Thyroid gland (tissue), 4 donors: ENCODE measurements around the gene PSME4. TPM values are rescaled to one million over a fixed set of nuclear protein-coding genes. Genes with fewer than 3 reads are reported as not detected.
"Not testable (repeated sequence)": the region's sequence is repeated elsewhere in the genome, so short reads cannot be mapped to it uniquely, and the experiment has no call there.

Source experiments
- DNase-seq, 2 donors: peaks; one replicate each; pipeline ENCODE4 v3.0.0-alpha.2; 2019
- H3K27ac ChIP-seq, 3 donors: fragments of 200-600 bp; sonication (generic); 1 replicate in 2 of 3; 2 replicates in 1 of 3; pipeline ENCODE4 v1.5.1; 2016 to 2019; ENCODE audit warnings: mild to moderate bottlenecking in 1 of 3, moderate library complexity in 1 of 3
- H3K27me3 ChIP-seq: fragments of 200-600 bp; sonication (generic); one replicate; pipeline ENCODE4 v1.5.1; 2019
- H3K36me3 ChIP-seq, 2 donors: fragments of 200-600 bp; sonication (generic); one replicate each; pipeline ENCODE4 v1.5.1; 2016 to 2019
- H3K4me1 ChIP-seq, 2 donors: fragments of 200-600 bp; sonication (generic); one replicate each; pipeline ENCODE4 v1.5.1; 2017 to 2019
- H3K4me3 ChIP-seq, 3 donors: fragments of 200-600 bp; sonication (generic); replicated peaks in 1 of 3; 1 replicate in 2 of 3; 2 replicates in 1 of 3; pipeline ENCODE4 v1.5.1; 2016; ENCODE audit warnings: mild to moderate bottlenecking in 1 of 3
- H3K9me3 ChIP-seq: fragments of 200-600 bp; sonication (generic); one replicate; pipeline ENCODE4 v1.5.1; 2017
- POLR2A ChIP-seq, 2 donors: fragments of 450-650 bp; IDR thresholded peaks; one replicate each; pipeline ENCODE4 v1.6.1; 2017; ENCODE audit warnings: antibody characterized with exemption in 2 of 2, mild to moderate bottlenecking in 2 of 2, moderate library complexity in 1 of 2
- WGBS, 2 donors: methylation state at CpG; one replicate each; pipeline ENCODE4 v1.1.5; 2017; 5-methylcytosine and 5-hydroxymethylcytosine counted together
- intact Hi-C: fragments of 100-400 bp; cut with DNase I; formaldehyde crosslinking; loops from one replicate; pipeline ENCODE4 v1.15.1; 2023
- total RNA-seq, 4 donors: library from RNA; depleted of rRNA; stranded (reverse); fragments of >200 nt; gene quantifications; one replicate each; pipeline ENCODE4 v1.2.3, GENCODE V29; 2016
- TF ChIP-seq, protein P1 (sequence below), 6 experiments: fragments of 200-600 bp in 3 of 6; fragments of 450-650 bp in 3 of 6; sonication (generic) in 3 of 6; IDR thresholded peaks; one replicate each; pipeline ENCODE4 v1.5.1; 2016 to 2019; ENCODE audit warnings: antibody characterized with exemption in 6 of 6, mild to moderate bottlenecking in 2 of 6, inconsistent platforms in 1 of 6, moderate library complexity in 1 of 6

The PSME4 gene
- total RNA-seq, 4 donors from 2014 or later, result 64.3 to 131 (median 84.4) TPM

DNA sequence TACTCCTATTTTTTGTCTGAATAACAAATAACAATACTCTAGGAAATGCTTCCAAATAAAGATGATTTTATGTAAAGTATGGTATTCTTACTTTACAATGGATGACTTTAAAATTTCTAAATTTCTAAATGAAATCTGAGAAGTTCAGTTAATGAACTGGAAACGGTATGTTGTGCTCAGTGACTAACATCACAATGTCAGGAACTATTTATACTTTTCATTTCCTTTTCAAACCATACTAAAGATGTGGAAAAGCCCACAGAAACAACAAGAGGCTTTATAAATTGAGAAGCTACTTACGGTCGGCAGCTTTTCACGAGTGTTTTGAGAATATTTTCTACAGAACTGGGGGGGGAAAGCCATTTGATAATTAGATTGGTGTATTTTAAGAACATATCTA lies 31.1 kb downstream of the PSME4 start:
- Histone ChIP-seq H3K9me3 (no peaks in the 10 kb centered on the region), H3K4me3 (no peak overlapping the region), H3K27ac (no peak overlapping the region), H3K4me1 (peaks cover 0 to 9% of the 10 kb centered on the region in 2 donors), H3K36me3 (peaks cover 0 to 5% of the 10 kb centered on the region in 2 donors), H3K27me3 (no peaks in the 10 kb centered on the region)
- intact Hi-C loops, result no loop called here
- TF ChIP-seq POLR2A (IDR thresholded peaks at IDR 0.05), result no peak
- TF ChIP-seq, protein P1, sequence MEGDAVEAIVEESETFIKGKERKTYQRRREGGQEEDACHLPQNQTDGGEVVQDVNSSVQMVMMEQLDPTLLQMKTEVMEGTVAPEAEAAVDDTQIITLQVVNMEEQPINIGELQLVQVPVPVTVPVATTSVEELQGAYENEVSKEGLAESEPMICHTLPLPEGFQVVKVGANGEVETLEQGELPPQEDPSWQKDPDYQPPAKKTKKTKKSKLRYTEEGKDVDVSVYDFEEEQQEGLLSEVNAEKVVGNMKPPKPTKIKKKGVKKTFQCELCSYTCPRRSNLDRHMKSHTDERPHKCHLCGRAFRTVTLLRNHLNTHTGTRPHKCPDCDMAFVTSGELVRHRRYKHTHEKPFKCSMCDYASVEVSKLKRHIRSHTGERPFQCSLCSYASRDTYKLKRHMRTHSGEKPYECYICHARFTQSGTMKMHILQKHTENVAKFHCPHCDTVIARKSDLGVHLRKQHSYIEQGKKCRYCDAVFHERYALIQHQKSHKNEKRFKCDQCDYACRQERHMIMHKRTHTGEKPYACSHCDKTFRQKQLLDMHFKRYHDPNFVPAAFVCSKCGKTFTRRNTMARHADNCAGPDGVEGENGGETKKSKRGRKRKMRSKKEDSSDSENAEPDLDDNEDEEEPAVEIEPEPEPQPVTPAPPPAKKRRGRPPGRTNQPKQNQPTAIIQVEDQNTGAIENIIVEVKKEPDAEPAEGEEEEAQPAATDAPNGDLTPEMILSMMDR (IDR thresholded peaks at IDR 0.05), result no peak
- no peak for DNase-seq
- WGBS, 2 donors, result 69 to 73% methylated on average over 4 of the region's 4 CpGs

DNA sequence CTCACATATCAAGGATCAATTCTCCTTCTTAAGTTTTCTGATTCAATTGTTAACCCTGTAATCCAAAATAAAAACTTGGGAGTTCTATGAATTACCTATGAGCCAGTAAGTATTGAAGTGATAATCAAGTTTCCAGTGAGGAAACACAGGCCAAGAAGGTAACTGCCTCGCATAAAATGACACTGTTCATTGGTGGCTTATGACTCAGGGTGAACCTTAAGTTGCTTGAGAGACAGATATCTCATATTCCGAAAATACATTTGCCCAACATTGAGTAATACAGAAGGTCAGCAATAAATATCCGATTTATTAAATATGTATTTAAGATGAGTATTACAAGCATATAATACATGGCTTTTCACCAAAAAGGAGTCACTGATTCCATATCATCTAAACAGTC lies 31.9 kb downstream of the PSME4 start:
- no peaks in the 10 kb centered on the region for H3K9me3 ChIP-seq
- no peak overlapping the region for H3K27ac ChIP-seq
- H3K4me1 ChIP-seq, result peaks cover 0 to 9% of the 10 kb centered on the region in 2 donors
- H3K36me3 ChIP-seq, result peaks cover 0 to 13% of the 10 kb centered on the region in 2 donors
- H3K4me3 ChIP-seq, result no peak overlapping the region
- 93 to 96% methylated on average over 3 of the region's 3 CpGs for WGBS, 2 donors
- H3K27me3 ChIP-seq, result no peaks in the 10 kb centered on the region
- no peak for TF ChIP-seq POLR2A (IDR thresholded peaks at IDR 0.05)
- TF ChIP-seq, protein P1 (IDR thresholded peaks at IDR 0.05), result no peak
- no peak for DNase-seq
- intact Hi-C loops, result no loop called here

DNA sequence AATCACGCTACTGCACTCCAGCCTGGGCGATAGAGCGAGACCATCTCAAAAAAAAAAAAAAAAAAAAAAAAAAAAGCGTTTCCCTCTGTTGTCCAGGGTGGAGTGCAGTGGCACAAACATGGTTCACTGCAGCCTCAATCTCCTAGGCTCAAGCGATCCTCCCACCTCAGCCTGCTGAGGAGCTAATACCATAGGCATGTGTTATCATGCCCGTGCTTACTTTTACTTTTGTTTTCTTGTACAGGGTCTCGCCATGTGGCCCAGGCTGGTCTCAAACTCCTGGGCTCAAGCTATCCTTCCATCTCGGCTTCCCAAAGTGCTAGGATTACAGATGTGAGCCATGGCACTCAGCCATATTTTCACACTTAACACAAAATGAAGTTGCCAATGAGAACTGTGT lies 37.5 kb downstream of the PSME4 start:
- Histone ChIP-seq H3K4me3 (no peak overlapping the region), H3K36me3 (peaks cover 0 to 42% of the 10 kb centered on the region in 2 donors), H3K4me1 (no peaks in the 10 kb centered on the region), H3K27ac (no peak overlapping the region), H3K27me3 (no peaks in the 10 kb centered on the region), H3K9me3 (no peaks in the 10 kb centered on the region)
- intact Hi-C loops, result no loop called here
- 89 to 90% methylated on average over 8 of the region's 8 CpGs for WGBS, 2 donors
- DNase-seq, result no peak
- TF ChIP-seq POLR2A (IDR thresholded peaks at IDR 0.05), result no peak
- TF ChIP-seq, protein P1 (IDR thresholded peaks at IDR 0.05), result no peak

DNA sequence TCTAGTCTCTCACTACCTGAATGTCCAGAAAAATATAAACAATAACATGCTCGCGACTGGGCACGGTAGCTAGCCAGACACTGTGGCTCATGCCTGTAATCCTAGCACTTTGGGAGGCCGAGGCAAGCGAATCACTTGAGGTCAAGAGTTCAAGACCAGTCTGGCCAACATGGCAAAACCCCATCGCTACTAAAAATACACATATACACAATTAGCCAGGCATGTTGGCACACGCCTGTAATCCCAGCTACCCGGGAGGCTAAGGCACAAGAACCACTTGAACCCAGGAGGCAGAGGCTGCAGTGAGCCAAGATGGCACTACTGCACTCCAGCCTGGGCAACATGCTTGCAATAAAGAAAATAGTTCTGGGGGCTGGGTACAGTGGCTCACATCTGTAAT lies 44.5 kb downstream of the PSME4 start:
- H3K27ac ChIP-seq, DNase-seq, H3K27me3 ChIP-seq, H3K9me3 ChIP-seq, H3K4me1 ChIP-seq, intact Hi-C loops, H3K4me3 ChIP-seq: not testable (repeated sequence)
- 92 to 94% methylated on average over 8 of the region's 8 CpGs for WGBS, 2 donors
- peaks cover 48 to 67% of the 10 kb centered on the region in 2 donors for H3K36me3 ChIP-seq

DNA sequence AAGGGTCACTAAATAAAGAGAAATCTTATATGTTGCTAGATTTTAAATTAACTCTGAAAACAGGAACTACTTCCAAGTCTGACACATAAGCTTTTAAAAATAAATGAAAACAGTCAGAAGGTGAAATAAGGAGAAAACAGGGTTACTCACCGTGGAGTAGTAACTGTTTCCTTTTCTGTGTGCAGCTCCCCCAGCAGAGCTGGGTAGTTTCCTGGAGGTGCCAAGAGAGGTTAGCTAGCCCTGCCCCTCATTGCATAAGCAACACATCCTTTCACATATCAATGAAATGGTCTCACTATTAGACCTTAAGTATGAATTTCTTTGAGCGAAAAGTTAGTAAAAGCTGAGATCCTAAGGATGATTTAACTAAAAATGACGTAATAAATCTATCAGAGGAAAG lies 57.1 kb downstream of the PSME4 start:
- 81 to 85% methylated on average over 3 of the region's 3 CpGs for WGBS, 2 donors
- no peak for TF ChIP-seq POLR2A (IDR thresholded peaks at IDR 0.05)
- H3K9me3 ChIP-seq, result no peaks in the 10 kb centered on the region
- H3K27me3 ChIP-seq, result no peaks in the 10 kb centered on the region
- H3K4me3 ChIP-seq, result no peak overlapping the region
- peaks cover 10 to 24% of the 10 kb centered on the region in 2 donors for H3K36me3 ChIP-seq
- DNase-seq, result no peak
- H3K27ac ChIP-seq, result no peak overlapping the region
- no peaks in the 10 kb centered on the region for H3K4me1 ChIP-seq
- intact Hi-C loops, result no loop called here

DNA sequence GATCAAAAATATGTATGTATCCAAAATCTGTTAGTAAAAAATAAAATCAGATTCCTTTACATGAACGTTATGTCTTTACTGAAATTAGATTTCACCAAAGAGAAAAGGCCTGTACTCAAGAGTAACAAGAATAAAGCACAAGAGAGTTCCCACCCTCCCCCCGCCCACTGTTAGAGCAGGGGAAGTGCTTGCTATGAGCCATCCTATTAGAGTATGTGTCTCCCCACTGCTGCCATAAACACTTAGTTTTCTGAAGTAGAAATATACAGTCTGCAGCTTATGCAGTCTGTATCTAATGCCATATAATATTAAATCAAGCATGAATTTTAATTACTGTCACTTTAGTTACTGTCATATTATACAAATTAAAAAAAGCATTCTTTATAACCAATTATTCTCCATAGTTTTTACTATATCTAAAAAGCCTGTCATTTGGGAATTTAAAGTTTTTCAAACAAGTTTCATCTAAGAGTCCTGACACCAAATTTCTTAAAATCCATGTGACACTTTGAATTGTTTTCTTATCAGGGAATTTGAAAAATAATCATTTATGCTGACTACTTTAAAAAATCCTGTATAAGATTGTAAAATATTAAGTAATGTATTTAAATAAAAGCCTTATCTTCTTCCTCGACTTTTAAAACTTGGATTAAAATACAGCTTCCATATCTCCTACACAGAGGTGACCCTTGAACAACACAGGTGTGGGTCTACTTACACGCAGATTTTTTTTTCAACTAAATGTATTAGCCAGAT lies 59.2 kb downstream of the PSME4 start:
- Histone ChIP-seq H3K4me3 (no peak overlapping the region), H3K27ac (no peak overlapping the region), H3K36me3 (peaks cover 11 to 27% of the 10 kb centered on the region in 2 donors), H3K9me3 (no peaks in the 10 kb centered on the region), H3K27me3 (no peaks in the 10 kb centered on the region), H3K4me1 (no peaks in the 10 kb centered on the region)
- WGBS, 2 donors, result 89 to 93% methylated on average over 4 of the region's 4 CpGs
- no peak for DNase-seq
- intact Hi-C loops, result no loop called here
- TF ChIP-seq, protein P1 (IDR thresholded peaks at IDR 0.05), result no peak
- no peak for TF ChIP-seq POLR2A (IDR thresholded peaks at IDR 0.05)
